Mesothelial cell of epicardium (in vitro differentiated cells): ENCODE measurements around the gene VPS54. TPM values are rescaled to one million over a fixed set of nuclear protein-coding genes. Genes with fewer than 3 reads are reported as not detected.
"Not testable (repeated sequence)": the region's sequence is repeated elsewhere in the genome, so short reads cannot be mapped to it uniquely, and the experiment has no call there.

ENCODE experiments used
- DNase-seq, 2 experiments: peaks; one replicate each; pipeline ENCODE4 v3.0.0; 2021; ENCODE audit warnings: low spot score in 2 of 2; ENCODE audit not compliant: unreplicated experiment in 2 of 2
- H3K27ac Mint-ChIP-seq: 2 replicates; pipeline ENCODE4 v1.8.0; 2021; ENCODE audit warnings: mixed read lengths
- H3K27me3 Mint-ChIP-seq: 2 replicates; pipeline ENCODE4 v1.8.0; 2021; ENCODE audit warnings: low read depth, mixed read lengths
- H3K36me3 Mint-ChIP-seq: 2 replicates; pipeline ENCODE4 v1.8.0; 2021; ENCODE audit warnings: mixed read lengths
- H3K4me1 Mint-ChIP-seq: 2 replicates; pipeline ENCODE4 v1.8.0; 2021; ENCODE audit warnings: mixed read lengths
- H3K4me3 Mint-ChIP-seq: 2 replicates; pipeline ENCODE4 v1.8.0; 2021; ENCODE audit warnings: mild to moderate bottlenecking, moderate library complexity, mixed read lengths
- H3K9me3 Mint-ChIP-seq: 2 replicates; pipeline ENCODE4 v1.8.0; 2021; ENCODE audit warnings: mixed read lengths
- CTCF ChIP-seq: fragments of 200-600 bp; sonication (generic); IDR thresholded peaks from one replicate; pipeline ENCODE4 v1.5.0; 2021; ENCODE audit warnings: antibody characterized with exemption; ENCODE audit not compliant: unreplicated experiment
- total RNA-seq: library from RNA; stranded (reverse); gene quantifications from 3 replicates; pipeline ENCODE4 v1.2.1, GENCODE V29; 2021

Gene VPS54
- total RNA-seq, 1 donor from 2014 or later, result 35.4 TPM

- peaks cover 69% of the 10 kb centered on the region for H3K9me3 Mint-ChIP-seq
- H3K4me1 Mint-ChIP-seq, result peaks cover 3% of the 10 kb centered on the region
- H3K27ac Mint-ChIP-seq, result no peak overlapping the region
- no peaks in the 10 kb centered on the region for H3K27me3 Mint-ChIP-seq
- no peak overlapping the region for H3K4me3 Mint-ChIP-seq
- TF ChIP-seq CTCF, result no peak
- no peak for DNase-seq
- peaks cover 68% of the 10 kb centered on the region for H3K36me3 Mint-ChIP-seq
Observed at GRCh38 chr2:63993871-63994270, 25.4 kb downstream of the VPS54 start.

- not testable (repeated sequence) for H3K4me1 Mint-ChIP-seq, H3K27ac Mint-ChIP-seq, H3K4me3 Mint-ChIP-seq, H3K27me3 Mint-ChIP-seq, DNase-seq
- Mint-ChIP-seq H3K36me3 (peaks cover 69% of the 10 kb centered on the region), H3K9me3 (peaks cover 70% of the 10 kb centered on the region)
Observed at GRCh38 chr2:63993130-63993584, 26.1 kb downstream of the VPS54 start.

- no peak for TF ChIP-seq CTCF
- H3K27ac Mint-ChIP-seq, result peak overlapping the region; percentile 31
- peaks cover 3% of the 10 kb centered on the region for H3K4me1 Mint-ChIP-seq
- H3K9me3 Mint-ChIP-seq, result peaks cover 66% of the 10 kb centered on the region
- peaks cover 66% of the 10 kb centered on the region for H3K36me3 Mint-ChIP-seq
- no peak for DNase-seq
- H3K27me3 Mint-ChIP-seq, result no peaks in the 10 kb centered on the region
- H3K4me3 Mint-ChIP-seq, result no peak overlapping the region
Observed at GRCh38 chr2:63992061-63992685, 27.1 kb downstream of the VPS54 start.

- H3K36me3 Mint-ChIP-seq, result peaks cover 60% of the 10 kb centered on the region
- H3K4me1 Mint-ChIP-seq, H3K27me3 Mint-ChIP-seq, DNase-seq, H3K4me3 Mint-ChIP-seq: not testable (repeated sequence)
- peak overlapping the region; percentile 31 for H3K27ac Mint-ChIP-seq
- peaks cover 61% of the 10 kb centered on the region for H3K9me3 Mint-ChIP-seq
Observed at GRCh38 chr2:63991173-63991999, 27.8 kb downstream of the VPS54 start.

GRCh38 chr2:63990072-63990471 is 29.2 kb downstream of the VPS54 start:
- Mint-ChIP-seq H3K4me1 (peaks cover 10% of the 10 kb centered on the region), H3K36me3 (peaks cover 52% of the 10 kb centered on the region), H3K27ac (no peak overlapping the region), H3K27me3 (no peaks in the 10 kb centered on the region), H3K9me3 (peaks cover 48% of the 10 kb centered on the region), H3K4me3 (no peak overlapping the region)
- no peak for TF ChIP-seq CTCF
- DNase-seq, result no peak

GRCh38 chr2:63988842-63989436 is 30.3 kb downstream of the VPS54 start:
- H3K4me3 Mint-ChIP-seq, H3K27ac Mint-ChIP-seq, DNase-seq, H3K27me3 Mint-ChIP-seq: not testable (repeated sequence)
- peaks cover 47% of the 10 kb centered on the region for H3K36me3 Mint-ChIP-seq
- H3K9me3 Mint-ChIP-seq, result peaks cover 41% of the 10 kb centered on the region
- peaks cover 12% of the 10 kb centered on the region for H3K4me1 Mint-ChIP-seq
